GM23248 (cell line): Measurements from ENCODE around the gene GRIK5.

Experiments
- EZH2 ChIP-seq: fragments of 200-600 bp; sonication (generic); IDR thresholded peaks from 2 replicates; pipeline ENCODE4 v1.6.1; 2018; ENCODE audit warnings: antibody characterized with exemption, mild to moderate bottlenecking; ENCODE audit not compliant: insufficient read depth, poor library complexity, severe bottlenecking
- EZH2phosphoT487 ChIP-seq: fragments of 200-600 bp; sonication (generic); IDR thresholded peaks from 2 replicates; pipeline ENCODE4 v1.6.1; 2018; ENCODE audit warnings: antibody characterized with exemption, moderate library complexity, mild to moderate bottlenecking, low read depth; ENCODE audit not compliant: insufficient read depth

DNA sequence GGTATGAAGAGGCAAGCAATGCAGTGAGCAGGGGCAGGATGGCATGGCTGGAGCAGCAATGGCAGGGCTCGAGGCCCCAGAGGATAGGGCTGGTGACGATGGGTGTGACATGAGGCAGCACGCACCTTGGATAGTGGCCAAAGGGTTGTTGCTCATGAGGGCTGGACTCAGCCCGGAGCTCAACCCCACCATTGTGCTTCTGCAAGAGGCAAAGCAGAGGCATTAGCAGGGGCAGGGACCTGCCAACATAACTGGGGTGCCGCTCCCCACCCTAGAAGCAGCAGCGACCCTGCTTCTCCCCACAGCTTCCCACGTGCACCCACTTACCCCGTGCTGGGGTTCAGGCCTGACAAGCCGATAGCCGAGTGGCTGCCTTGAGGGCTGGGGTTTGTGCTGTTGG lies 21.7 kb upstream of the GRIK5 start:
- TF ChIP-seq EZH2 (no peak), EZH2phosphoT487 (no peak)
